H1 (cell line): ENCODE data around the gene PXDN. TPM values are rescaled to one million over a fixed set of nuclear protein-coding genes. Genes with fewer than 3 reads are reported as not detected.

Experiments
- CTCF ChIA-PET: fragments of 300-600 bp; sonication (Branson Sonifier 250); formaldehyde crosslinking; loops from one replicate; lab custom pipeline; 2021; ENCODE audit not compliant: partially characterized antibody; lab: Charles Lee
- POLR2A ChIA-PET: fragments of 300-600 bp; sonication (Branson Sonifier 250); formaldehyde crosslinking; loops from one replicate; lab custom pipeline; 2021; ENCODE audit warnings: inconsistent platforms; ENCODE audit not compliant: partially characterized antibody; lab: Charles Lee
- DNase-seq, 2 experiments: peaks; one replicate each; pipeline versions ENCODE4 v3.0.0 to v3.0.0-alpha.2; 2010 to 2022; ENCODE audit warnings: low spot score in 2 of 2, low read depth in 1 of 2, mixed read lengths in 1 of 2
- FAIRE-seq: peaks from 2 replicates; lab custom pipeline; 2011; peaks lifted over from hg19 to GRCh38; lab: Jason Lieb, UNC
- H2AFZ ChIP-seq: 2 replicates; pipeline ENCODE4 v1.8.1; 2012; ENCODE audit warnings: low read length, inconsistent platforms
- H2AK5ac ChIP-seq: 2 replicates; pipeline ENCODE4 v1.6.1; 2013; ENCODE audit warnings: low read depth, low read length
- H2BK120ac ChIP-seq: replicated peaks from 2 replicates; pipeline ENCODE3; 2013; ENCODE audit warnings: low read depth, low read length, inconsistent platforms
- H2BK12ac ChIP-seq: 2 replicates; pipeline ENCODE4 v1.6.1; 2013; ENCODE audit warnings: low read depth, low read length
- H2BK15ac ChIP-seq: 2 replicates; pipeline ENCODE4 v1.6.1; 2013; ENCODE audit warnings: low read length
- H2BK20ac ChIP-seq: 2 replicates; pipeline ENCODE4 v1.6.1; 2013; ENCODE audit warnings: low read length
- H2BK5ac ChIP-seq: 2 replicates; pipeline ENCODE4 v1.6.1; 2013; ENCODE audit warnings: low read depth, low read length
- H3K14ac ChIP-seq: 2 replicates; pipeline ENCODE4 v1.6.1; 2013; ENCODE audit warnings: inconsistent platforms; ENCODE audit not compliant: insufficient read length
- H3K18ac ChIP-seq: 2 replicates; pipeline ENCODE4 v1.6.1; 2013; ENCODE audit warnings: low read length; ENCODE audit errors: extremely low read depth
- H3K23ac ChIP-seq: 2 replicates; pipeline ENCODE4 v1.6.1; 2013; ENCODE audit warnings: inconsistent platforms; ENCODE audit not compliant: insufficient read length
- H3K23me2 ChIP-seq: 2 replicates; pipeline ENCODE4 v1.6.1; 2013; ENCODE audit warnings: low read depth, low read length
- H3K27ac ChIP-seq: 2 replicates; pipeline ENCODE4 v1.6.1; 2011; ENCODE audit warnings: low read depth, low read length, inconsistent platforms
- H3K27me3 ChIP-seq, 4 experiments: replicated peaks in 1 of 4; 1 replicate in 1 of 4; 2 replicates in 3 of 4; pipeline versions ENCODE4 v1.6.1 to v1.8.1; 2011 to 2013; ENCODE audit warnings: low read length in 3 of 4, mild to moderate bottlenecking in 3 of 4, inconsistent platforms in 2 of 4, mixed read lengths in 2 of 4, moderate library complexity in 1 of 4; ENCODE audit not compliant: control insufficient read depth in 3 of 4, insufficient read depth in 3 of 4; ENCODE audit errors: extremely low read depth in 1 of 4
- H3K36me3 ChIP-seq, 4 experiments: 2 replicates each; pipeline versions ENCODE4 v1.6.1 to v1.8.1; 2011 to 2013; ENCODE audit warnings: mild to moderate bottlenecking in 4 of 4, low read length in 3 of 4, moderate library complexity in 2 of 4, control low read depth in 1 of 4, inconsistent platforms in 1 of 4; ENCODE audit not compliant: insufficient read depth in 4 of 4, control insufficient read depth in 2 of 4
- H3K4ac ChIP-seq: replicated peaks from 2 replicates; pipeline ENCODE3; 2013; ENCODE audit warnings: low read length, low read depth, mixed read lengths, inconsistent platforms; ENCODE audit not compliant: insufficient read length
- H3K4me1 ChIP-seq, 4 experiments: replicated peaks in 1 of 4; 1 replicate in 1 of 4; 2 replicates in 3 of 4; pipeline versions ENCODE4 v1.6.1 to v1.8.1; 2011 to 2013; ENCODE audit warnings: low read length in 3 of 4, inconsistent platforms in 2 of 4, mixed read lengths in 1 of 4; ENCODE audit not compliant: insufficient read depth in 4 of 4, control insufficient read depth in 3 of 4
- H3K4me2 ChIP-seq, 2 experiments: 2 replicates each; pipeline versions ENCODE4 v1.6.1 to v1.8.1; 2011 to 2013; ENCODE audit warnings: low read depth in 2 of 2, low read length in 2 of 2, control low read depth in 1 of 2, inconsistent platforms in 1 of 2, mild to moderate bottlenecking in 1 of 2; ENCODE audit not compliant: insufficient read depth in 1 of 2
- H3K4me3 ChIP-seq, 4 experiments: fragments of 200-600, 300-600 bp in 1 of 4; sonication (generic), shearing (Covaris generic), sonication (Bioruptor Twin) in 1 of 4; 2 replicates each; pipeline versions ENCODE4 v1.5.1 to v1.8.1; 2011 to 2016; ENCODE audit warnings: low read length in 4 of 4, low read depth in 3 of 4, control low read depth in 2 of 4, inconsistent platforms in 2 of 4, mild to moderate bottlenecking in 2 of 4, mixed read lengths in 1 of 4, moderate library complexity in 1 of 4; ENCODE audit not compliant: insufficient read depth in 2 of 4; ENCODE audit errors: extremely low read depth in 1 of 4
- H3K56ac ChIP-seq: replicated peaks from 2 replicates; pipeline ENCODE3; 2013; ENCODE audit warnings: low read depth, mild to moderate bottlenecking, mixed read lengths, low read length, inconsistent platforms; ENCODE audit not compliant: insufficient read length
- H3K79me1 ChIP-seq: 2 replicates; pipeline ENCODE4 v1.6.1; 2013; ENCODE audit warnings: low read depth, low read length, control low read depth
- H3K79me2 ChIP-seq, 2 experiments: 2 replicates each; pipeline versions ENCODE4 v1.6.1 to v1.8.1; 2012 to 2013; ENCODE audit warnings: low read length in 2 of 2, mild to moderate bottlenecking in 2 of 2, inconsistent platforms in 1 of 2; ENCODE audit not compliant: insufficient read depth in 2 of 2, control insufficient read depth in 1 of 2
- H3K9ac ChIP-seq, 4 experiments: replicated peaks in 1 of 4; 1 replicate in 1 of 4; 2 replicates in 3 of 4; pipeline versions ENCODE4 v1.6.1 to v1.8.1; 2011 to 2013; ENCODE audit warnings: low read depth in 3 of 4, low read length in 3 of 4, control low read depth in 2 of 4, mild to moderate bottlenecking in 2 of 4, moderate library complexity in 2 of 4, inconsistent platforms in 1 of 4; ENCODE audit errors: extremely low read depth in 1 of 4
- H3K9me3 ChIP-seq, 2 experiments: 2 replicates each; pipeline versions ENCODE4 v1.6.1 to v1.8.1; 2012 to 2013; ENCODE audit warnings: mild to moderate bottlenecking in 2 of 2, moderate library complexity in 2 of 2, control low read depth in 1 of 2, inconsistent platforms in 1 of 2, low read depth in 1 of 2, low read length in 1 of 2, mixed read lengths in 1 of 2; ENCODE audit not compliant: insufficient read depth in 2 of 2
- H4K20me1 ChIP-seq, 2 experiments: replicated peaks in 1 of 2; 2 replicates each; pipeline versions ENCODE3 to v1.8.1; 2011 to 2013; ENCODE audit warnings: inconsistent platforms in 2 of 2, low read length in 2 of 2, mild to moderate bottlenecking in 1 of 2; ENCODE audit not compliant: insufficient read depth in 2 of 2, control insufficient read depth in 1 of 2
- H4K5ac ChIP-seq: 2 replicates; pipeline ENCODE4 v1.6.1; 2013; ENCODE audit warnings: low read length, low read depth, mixed read lengths, inconsistent platforms; ENCODE audit not compliant: insufficient read length
- H4K8ac ChIP-seq: 2 replicates; pipeline ENCODE4 v1.8.0; 2013; ENCODE audit warnings: mild to moderate bottlenecking, moderate library complexity, low read length, inconsistent platforms; ENCODE audit not compliant: insufficient read depth; ENCODE audit errors: extremely low read depth
- H4K91ac ChIP-seq: replicated peaks from 2 replicates; pipeline ENCODE3; 2013; ENCODE audit warnings: low read length, mixed read lengths, inconsistent platforms; ENCODE audit not compliant: insufficient read length
- ASH2L ChIP-seq: fragments of 200-600, 300-600 bp; sonication (generic); IDR thresholded peaks from one replicate; pipeline ENCODE4 v1.7.1; 2017; ENCODE audit warnings: low read length
- BACH1 ChIP-seq: IDR thresholded peaks from 2 replicates; pipeline ENCODE4 v1.6.1; 2012; ENCODE audit warnings: low read length, improper control_type of control experiment
- CHD1 ChIP-seq: IDR thresholded peaks from 2 replicates; pipeline ENCODE4 v1.6.1; 2012; ENCODE audit warnings: low read depth, low read length, improper control_type of control experiment
- CREB1 ChIP-seq: IDR thresholded peaks from 2 replicates; pipeline ENCODE4 v1.6.1; 2012; ENCODE audit warnings: inconsistent platforms
- GABPA ChIP-seq: IDR thresholded peaks from 2 replicates; pipeline ENCODE4 v1.6.1; 2011; ENCODE audit warnings: mild to moderate bottlenecking, low read length, moderate library complexity, borderline replicate concordance; ENCODE audit not compliant: insufficient read depth
- HDAC2 ChIP-seq, 2 experiments: fragments of 300-600 bp in 1 of 2; sonication (generic) in 1 of 2; IDR thresholded peaks; 2 replicates each; pipeline ENCODE4 v1.6.1; 2011 to 2012; ENCODE audit warnings: low read depth in 2 of 2, low read length in 2 of 2, mild to moderate bottlenecking in 2 of 2, moderate library complexity in 2 of 2, borderline replicate concordance in 1 of 2, inconsistent platforms in 1 of 2
- HDAC6 ChIP-seq: IDR thresholded peaks from one replicate; pipeline ENCODE4 v1.7.1; 2012; ENCODE audit warnings: low read depth, mild to moderate bottlenecking, inconsistent platforms, low read length, moderate library complexity
- JUN ChIP-seq: IDR thresholded peaks from 2 replicates; pipeline ENCODE4 v1.6.1; 2011; ENCODE audit warnings: low read depth, mild to moderate bottlenecking, improper control_type of control experiment, low read length
- KDM1A ChIP-seq: fragments of 200-600, 300-600 bp; sonication (generic); IDR thresholded peaks from 2 replicates; pipeline ENCODE4 v1.7.1; 2016; ENCODE audit warnings: mild to moderate bottlenecking, low read length, borderline replicate concordance
- KDM4A ChIP-seq: IDR thresholded peaks from one replicate; pipeline ENCODE4 v1.7.1; 2012; ENCODE audit warnings: low read depth, mild to moderate bottlenecking, moderate library complexity, low read length, inconsistent platforms; ENCODE audit not compliant: severe bottlenecking
- KDM5A ChIP-seq: fragments of 200-600 bp; IDR thresholded peaks from 2 replicates; pipeline ENCODE4 v1.7.1; 2012; ENCODE audit warnings: mild to moderate bottlenecking, low read length, inconsistent platforms, mixed read lengths
- POLR2A ChIP-seq, 2 experiments: IDR thresholded peaks; 1 replicate in 1 of 2; 2 replicates in 1 of 2; pipeline ENCODE4 v1.6.1; 2011; ENCODE audit warnings: low read depth in 2 of 2, low read length in 2 of 2, mild to moderate bottlenecking in 2 of 2; ENCODE audit errors: control extremely low read depth in 1 of 2
- POU5F1 ChIP-seq: IDR thresholded peaks from 2 replicates; pipeline ENCODE4 v1.6.1; 2011; ENCODE audit warnings: low read depth, mild to moderate bottlenecking, low read length, moderate library complexity
- SP4 ChIP-seq: IDR thresholded peaks from 2 replicates; pipeline ENCODE4 v1.6.1; 2012; ENCODE audit warnings: low read length, inconsistent platforms
- TAF1 ChIP-seq: IDR thresholded peaks from 2 replicates; pipeline ENCODE4 v1.6.1; 2011; ENCODE audit warnings: mild to moderate bottlenecking, low read depth, low read length
- WGBS, 2 experiments: shearing (Covaris generic) in 1 of 2; methylation state at CpG; one replicate each; pipeline versions ENCODE4 v1.1.6 to v1.1.7; 2013 to 2015; ENCODE audit warnings: low lambda C conversion rate in 2 of 2, mixed read lengths in 2 of 2, inconsistent platforms in 1 of 2, low coverage in 1 of 2, missing lambda C conversion rate in 1 of 2; ENCODE audit not compliant: insufficient replicate concordance in 2 of 2, insufficient coverage in 1 of 2, insufficient read length in 1 of 2; ENCODE audit errors: extremely low coverage in 1 of 2, missing lambda C conversion rate in 1 of 2; 5-methylcytosine and 5-hydroxymethylcytosine counted together
- polyA plus RNA-seq, 7 experiments: library from polyadenylated mRNA; depleted of rRNA in 3 of 7; stranded (reverse) in 5 of 7; unstranded in 2 of 7; fragments of >200 nt in 5 of 7; fragments of 200-250 nt in 2 of 7; gene quantifications; 1 replicate in 5 of 7; 2 replicates in 1 of 7; 4 replicates in 1 of 7; pipeline versions ENCODE4 v1.2.1 to v1.2.3, GENCODE V29; 2011 to 2013; ENCODE audit warnings: missing spikeins in 2 of 7, mixed read lengths in 2 of 7
- total RNA-seq: library from RNA; stranded (reverse); fragmentation: NEBNext Ultra II Directional; extraction: Animal tissue kit (Norgen Biotek cat#: 25700); gene quantifications from 2 replicates; pipeline ENCODE4 v1.2.1, GENCODE V29; 2021

Gene PXDN
- total and polyA plus RNA-seq, 2 of the 8 experiments (the other 6 are each of a cell fraction or from before 2014, with no cell fraction given), result 104 to 141 TPM

- no peak overlapping the region for H2BK15ac ChIP-seq
- H3K27me3 ChIP-seq, result no peaks in the 10 kb centered on the region
- H3K4me1 ChIP-seq, result peaks cover 0 to 5% (median 2%) of the 10 kb centered on the region in 4 experiments; a peak in 3 of 7 replicates
- no peak overlapping the region for H3K27ac ChIP-seq
- WGBS, 2 experiments, result 92% methylated on average over 21 of the region's 21 CpGs; no CpG with 5 or more reads in 1 of the 2 experiments
- H3K56ac ChIP-seq, result no peak overlapping the region
- no peak overlapping the region for H3K9ac ChIP-seq
- H2BK120ac ChIP-seq, result no peak overlapping the region
- no peak overlapping the region for H3K18ac ChIP-seq
- H3K36me3 ChIP-seq, result no peaks in the 10 kb centered on the region
- H2BK5ac ChIP-seq, result no peak overlapping the region
- no peak overlapping the region for H4K91ac ChIP-seq
- no peaks in the 10 kb centered on the region for H3K79me2 ChIP-seq
- H3K79me1 ChIP-seq, result no peaks in the 10 kb centered on the region
- H3K4me2 ChIP-seq, result no peak overlapping the region
- H3K23ac ChIP-seq, result no peak overlapping the region
- CTCF ChIA-PET, result no interaction called here
- no peak overlapping the region for H2AK5ac ChIP-seq
- no peaks in the 10 kb centered on the region for H4K20me1 ChIP-seq
- no peak overlapping the region for H3K14ac ChIP-seq
- FAIRE-seq (no peak), DNase-seq (no peak)
- H2BK20ac ChIP-seq, result no peak overlapping the region
- H3K4me3 ChIP-seq, result no peak overlapping the region
- no peaks in the 10 kb centered on the region; a peak in 1 of 4 replicates for H3K9me3 ChIP-seq
- H3K4ac ChIP-seq, result no peak overlapping the region
- POLR2A ChIA-PET, result no interaction called here
- TF ChIP-seq SP4 (no peak), ASH2L (no peak), POU5F1 (no peak), KDM1A (no peak), CHD1 (no peak), CREB1 (no peak), KDM5A (no peak), TAF1 (no peak), HDAC6 (no peak), GABPA (no peak), HDAC2 (IDR thresholded peaks at IDR 0.05; ENCODE audit: borderline replicate concordance in 1 of 2, low read depth in 2 of 2, low read length in 2 of 2) (no peak), POLR2A (IDR thresholded peaks at IDR 0.05; ENCODE audit: control extremely low read depth in 1 of 2, low read depth in 2 of 2, low read length in 2 of 2) (no peak), KDM4A (no peak), BACH1 (no peak), JUN (no peak)
- H2BK12ac ChIP-seq, result no peak overlapping the region
- H2AFZ ChIP-seq, result no peak overlapping the region
- H3K23me2 ChIP-seq, result no peaks in the 10 kb centered on the region
- no peak overlapping the region; the same call in 1 of the 2 replicates for H4K8ac ChIP-seq
- no peak overlapping the region for H4K5ac ChIP-seq
These were observed 160.2 kb downstream of the PXDN start for GRCh38 chr2:1584051-1584531.
